HFFc6 (cell line): ENCODE measurements around the gene SCRN3. TPM values are rescaled to one million over a fixed set of nuclear protein-coding genes. Genes with fewer than 3 reads are reported as not detected.

Source experiments
- DNase-seq: peaks from one replicate; pipeline ENCODE4 v3.0.0-alpha.2; 2018
- H3K27ac Mint-ChIP-seq: 2 replicates; pipeline ENCODE4 v1.8.0; 2020; ENCODE audit warnings: mild to moderate bottlenecking, mixed read lengths
- H3K27me3 Mint-ChIP-seq: 2 replicates; pipeline ENCODE4 v1.8.0; 2021; ENCODE audit warnings: mild to moderate bottlenecking, moderate library complexity, mixed read lengths; ENCODE audit not compliant: insufficient read depth
- H3K36me3 Mint-ChIP-seq: 2 replicates; pipeline ENCODE4 v1.8.0; 2021; ENCODE audit warnings: low read depth, mixed read lengths
- H3K4me1 Mint-ChIP-seq: 2 replicates; pipeline ENCODE4 v1.8.0; 2020; ENCODE audit warnings: low read depth, mixed read lengths
- H3K4me3 Mint-ChIP-seq: 2 replicates; pipeline ENCODE4 v1.8.0; 2020; ENCODE audit warnings: mild to moderate bottlenecking, moderate library complexity, mixed read lengths
- H3K9me3 Mint-ChIP-seq: 2 replicates; pipeline ENCODE4 v1.8.0; 2020; ENCODE audit warnings: mild to moderate bottlenecking, mixed read lengths
- total RNA-seq, 6 experiments: library from RNA; stranded (reverse); fragmentation: NEBNext Ultra II Directional; extraction: Animal tissue kit (Norgen Biotek cat#: 25700); gene quantifications; 2 replicates in 1 of 6; 3 replicates in 5 of 6; pipeline ENCODE4 v1.2.3, GENCODE V29; 2021
- TF ChIP-seq, protein P1 (sequence below): fragments of 200-600 bp; sonication (generic); IDR thresholded peaks from 2 replicates; pipeline ENCODE4 v1.5.0; 2021; ENCODE audit warnings: antibody characterized with exemption, mild to moderate bottlenecking

SCRN3 gene
- total RNA-seq, 6 experiments from 2014 or later = 23.8 to 30.6 (median 27.1) TPM

DNA sequence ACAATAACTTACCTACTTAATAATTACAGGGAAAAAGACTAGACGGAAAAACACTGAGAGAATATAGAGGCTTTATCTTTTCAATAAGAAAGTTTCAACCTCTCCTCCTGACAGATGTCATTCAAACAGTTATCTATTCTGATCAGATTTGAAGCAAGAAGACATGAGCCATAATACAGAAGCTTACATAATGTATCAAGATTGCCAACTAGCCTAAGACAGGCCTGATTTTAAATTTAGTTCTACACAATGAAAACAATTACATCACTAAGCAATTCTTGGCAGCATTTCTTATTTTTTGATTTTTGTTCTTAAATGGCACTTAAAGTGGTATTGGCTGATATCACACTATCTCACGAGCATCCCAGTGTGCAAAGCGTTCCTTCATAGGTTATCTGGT is 49.7 kb downstream of the SCRN3 start:
- TF ChIP-seq, protein P1, sequence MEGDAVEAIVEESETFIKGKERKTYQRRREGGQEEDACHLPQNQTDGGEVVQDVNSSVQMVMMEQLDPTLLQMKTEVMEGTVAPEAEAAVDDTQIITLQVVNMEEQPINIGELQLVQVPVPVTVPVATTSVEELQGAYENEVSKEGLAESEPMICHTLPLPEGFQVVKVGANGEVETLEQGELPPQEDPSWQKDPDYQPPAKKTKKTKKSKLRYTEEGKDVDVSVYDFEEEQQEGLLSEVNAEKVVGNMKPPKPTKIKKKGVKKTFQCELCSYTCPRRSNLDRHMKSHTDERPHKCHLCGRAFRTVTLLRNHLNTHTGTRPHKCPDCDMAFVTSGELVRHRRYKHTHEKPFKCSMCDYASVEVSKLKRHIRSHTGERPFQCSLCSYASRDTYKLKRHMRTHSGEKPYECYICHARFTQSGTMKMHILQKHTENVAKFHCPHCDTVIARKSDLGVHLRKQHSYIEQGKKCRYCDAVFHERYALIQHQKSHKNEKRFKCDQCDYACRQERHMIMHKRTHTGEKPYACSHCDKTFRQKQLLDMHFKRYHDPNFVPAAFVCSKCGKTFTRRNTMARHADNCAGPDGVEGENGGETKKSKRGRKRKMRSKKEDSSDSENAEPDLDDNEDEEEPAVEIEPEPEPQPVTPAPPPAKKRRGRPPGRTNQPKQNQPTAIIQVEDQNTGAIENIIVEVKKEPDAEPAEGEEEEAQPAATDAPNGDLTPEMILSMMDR = no peak
- Mint-ChIP-seq H3K9me3 (no peaks in the 10 kb centered on the region), H3K4me1 (peaks cover 31% of the 10 kb centered on the region), H3K36me3 (peaks cover 12% of the 10 kb centered on the region), H3K27me3 (no peaks in the 10 kb centered on the region; the same call in 1 of the 2 replicates), H3K4me3 (no peak overlapping the region), H3K27ac (no peak overlapping the region)
- no peak for DNase-seq

- Mint-ChIP-seq H3K4me1 (peaks cover 31% of the 10 kb centered on the region), H3K36me3 (peaks cover 12% of the 10 kb centered on the region), H3K27me3 (no peaks in the 10 kb centered on the region; the same call in 1 of the 2 replicates), H3K27ac (no peak overlapping the region), H3K9me3 (no peaks in the 10 kb centered on the region), H3K4me3 (no peak overlapping the region)
- DNase-seq = no peak
- TF ChIP-seq, protein P1 = no peak
Observed at GRCh38 chr2:174446531-174446930, 51.0 kb downstream of the SCRN3 start.

GRCh38 chr2:174449033-174449432 is 53.5 kb downstream of the SCRN3 start:
- H3K27me3 Mint-ChIP-seq = no peaks in the 10 kb centered on the region; the same call in 1 of the 2 replicates
- TF ChIP-seq, protein P1 = no peak
- H3K4me3 Mint-ChIP-seq = no peak overlapping the region
- no peaks in the 10 kb centered on the region for H3K9me3 Mint-ChIP-seq
- H3K27ac Mint-ChIP-seq = no peak overlapping the region
- peaks cover 12% of the 10 kb centered on the region for H3K36me3 Mint-ChIP-seq
- DNase-seq = no peak
- H3K4me1 Mint-ChIP-seq = peaks cover 14% of the 10 kb centered on the region

DNA sequence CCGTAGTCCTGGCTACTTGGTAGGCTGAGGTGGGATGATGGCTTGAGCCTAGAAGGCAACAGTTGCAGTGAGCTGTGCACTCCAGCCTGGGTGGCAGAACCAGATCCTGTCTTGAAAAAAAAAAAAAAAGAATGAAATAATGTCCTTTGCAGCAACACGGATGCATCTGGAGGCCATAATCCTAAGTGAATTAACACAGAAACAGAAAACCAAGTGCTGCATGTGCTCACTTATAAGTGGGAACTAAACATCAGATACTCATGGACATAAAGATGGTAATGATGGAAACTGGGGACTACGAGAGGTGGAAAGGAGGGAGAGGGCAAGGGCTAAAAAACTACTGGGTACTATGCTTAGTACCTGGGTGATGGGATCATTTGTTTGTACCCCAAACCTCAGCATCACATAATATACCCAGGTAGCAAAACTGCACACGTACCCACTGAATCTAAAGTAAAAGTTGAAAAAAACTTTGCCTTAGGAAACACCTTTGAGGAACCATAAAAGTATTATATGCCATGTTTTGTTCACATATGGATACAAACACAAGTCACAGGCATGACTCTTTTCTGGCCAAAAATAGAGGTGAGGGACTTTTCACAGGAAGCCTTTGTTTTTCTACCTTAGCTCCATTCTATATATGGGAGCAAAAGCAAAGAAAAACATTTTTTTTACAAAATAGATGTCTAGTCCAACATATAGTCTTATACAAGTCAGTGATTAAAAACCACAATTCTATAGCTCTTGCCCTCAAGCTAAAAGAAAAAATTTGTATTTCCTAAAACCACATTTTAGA is 54.7 kb downstream of the SCRN3 start:
- no peaks in the 10 kb centered on the region for H3K9me3 Mint-ChIP-seq

DNA sequence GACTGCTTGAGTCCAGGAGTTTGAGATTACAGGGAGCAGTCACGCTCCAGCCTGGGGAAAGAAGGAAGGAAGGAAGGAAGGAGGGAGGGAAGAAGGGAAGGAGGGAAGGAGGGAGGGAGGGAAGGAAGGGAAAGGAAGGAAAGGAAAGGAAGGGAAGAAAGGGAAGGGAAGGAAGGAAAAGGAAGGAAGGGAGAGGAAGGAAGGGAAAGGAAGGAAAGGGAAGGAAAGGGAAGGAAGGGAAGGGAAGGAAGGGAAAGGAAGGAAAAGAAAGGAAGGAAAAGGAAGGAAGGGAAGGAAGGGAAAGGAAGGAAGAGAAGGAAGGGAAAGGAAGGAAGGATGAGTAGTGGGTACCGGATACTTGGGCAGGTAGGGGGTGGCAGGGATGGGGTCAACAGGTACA is 59.0 kb downstream of the SCRN3 start:
- no peak for DNase-seq
- TF ChIP-seq, protein P1 = no peak
- Mint-ChIP-seq H3K9me3 (no peaks in the 10 kb centered on the region), H3K4me3 (no peak overlapping the region), H3K27me3 (no peaks in the 10 kb centered on the region), H3K27ac (no peak overlapping the region), H3K4me1 (no peaks in the 10 kb centered on the region), H3K36me3 (no peaks in the 10 kb centered on the region)

More for the DNA sequence above, 54.7 kb downstream of the SCRN3 start:
- Mint-ChIP-seq H3K27ac (no peak overlapping the region), H3K36me3 (0 out of 2 replicates have a peak, but pooled peaks cover 6% of the 10 kb centered on the region), H3K27me3 (no peaks in the 10 kb centered on the region; the same call in 1 of the 2 replicates), H3K4me3 (no peak overlapping the region), H3K4me1 (peaks cover 8% of the 10 kb centered on the region)
- TF ChIP-seq, protein P1 = no peak
- DNase-seq = no peak
